B cell (primary cell): Measurements from ENCODE around the gene RAMP2. TPM values are rescaled to one million over a fixed set of nuclear protein-coding genes. Genes with fewer than 3 reads are reported as not detected.
A peak's percentile ranks its signal among the peaks of the same experiment; 100 is the strongest.

Source experiments
- ATAC-seq: fragments of 200-7000 bp; cut with Tn5 transposase; one replicate; pipeline ENCODE4 v1.10.0; 2021; ENCODE audit warnings: low read depth, mild to moderate bottlenecking, moderate number of reproducible peaks, moderate library complexity
- CTCF ChIA-PET: fragments of 350-600 bp; sonication (Branson Sonifier 250); formaldehyde crosslinking; loops from one replicate; lab custom pipeline; 2021; ENCODE audit warnings: antibody characterized with exemption, inconsistent platforms; lab: Charles Lee
- POLR2A ChIA-PET: fragments of 350-600 bp; sonication (Branson Sonifier 250); formaldehyde crosslinking; loops from one replicate; lab custom pipeline; 2021; ENCODE audit warnings: antibody characterized with exemption; lab: Charles Lee
- DNase-seq: peaks from one replicate; pipeline ENCODE4 v3.0.0; 2013
- H2AFZ ChIP-seq: 2 replicates; pipeline ENCODE4 v1.6.1; 2012; ENCODE audit warnings: mild to moderate bottlenecking, low read depth, low read length; ENCODE audit not compliant: insufficient read depth, poor library complexity, severe bottlenecking
- H3K27ac ChIP-seq, 2 donors: 1 replicate in 1 of 2; 2 replicates in 1 of 2; pipeline ENCODE4 v1.5.1; 2012 to 2013; ENCODE audit warnings: low read length in 2 of 2, mild to moderate bottlenecking in 2 of 2, moderate library complexity in 1 of 2
- H3K27me3 ChIP-seq, 4 experiments: fragments of 200-600 bp in 1 of 4; sonication (generic) in 1 of 4; replicated peaks in 1 of 4; 1 replicate in 2 of 4; 2 replicates in 2 of 4; pipeline versions ENCODE4 v1.6.1 to v1.7.0; 2013 to 2016; ENCODE audit warnings: low read length in 3 of 4, mild to moderate bottlenecking in 2 of 4, mixed read lengths in 1 of 4, moderate library complexity in 1 of 4; ENCODE audit not compliant: insufficient read depth in 4 of 4, control insufficient read depth in 3 of 4; ENCODE audit errors: control extremely low read depth in 1 of 4
- H3K36me3 ChIP-seq, 2 experiments: replicated peaks in 1 of 2; 1 replicate in 1 of 2; 2 replicates in 1 of 2; pipeline versions ENCODE4 v1.6.1 to v1.7.1; 2013; ENCODE audit warnings: low read length in 1 of 2; ENCODE audit not compliant: insufficient read depth in 2 of 2, control insufficient read depth in 1 of 2; ENCODE audit errors: control extremely low read depth in 1 of 2, extremely low read depth in 1 of 2
- H3K4me1 ChIP-seq, 2 donors: fragments of 200-600 bp in 1 of 2; sonication (generic) in 1 of 2; 1 replicate in 1 of 2; 2 replicates in 1 of 2; pipeline versions ENCODE4 v1.5.1 to v1.6.1; 2013 to 2017; ENCODE audit warnings: low read length in 2 of 2; ENCODE audit not compliant: control insufficient read depth in 2 of 2, insufficient read depth in 2 of 2
- H3K4me2 ChIP-seq: replicated peaks from 2 replicates; pipeline ENCODE3; 2012; ENCODE audit warnings: mild to moderate bottlenecking, low read depth, low read length; ENCODE audit not compliant: poor library complexity, severe bottlenecking
- H3K4me3 ChIP-seq, 5 experiments: fragments of 200-600 bp in 1 of 5; sonication (generic) in 1 of 5; 1 replicate in 3 of 5; 2 replicates in 2 of 5; pipeline versions ENCODE4 v1.5.1 to v1.7.0; 2011 to 2016; ENCODE audit warnings: low read length in 4 of 5, mild to moderate bottlenecking in 4 of 5, low read depth in 2 of 5, control low read depth in 1 of 5, moderate library complexity in 1 of 5; ENCODE audit not compliant: insufficient read depth in 1 of 5; ENCODE audit errors: control extremely low read depth in 1 of 5, extremely low read depth in 1 of 5
- H3K79me2 ChIP-seq: fragments of 200-600 bp; sonication (generic); one replicate; pipeline ENCODE4 v1.6.0; 2016; ENCODE audit warnings: low read length; ENCODE audit not compliant: control insufficient read depth, insufficient read depth
- H3K9ac ChIP-seq: fragments of 200-600 bp; sonication (generic); 2 replicates; pipeline ENCODE4 v1.6.1; 2017; ENCODE audit warnings: mild to moderate bottlenecking, low read length, moderate library complexity
- H3K9me3 ChIP-seq, 3 donors: one replicate each; pipeline versions ENCODE4 v1.6.1 to v1.7.1; 2013; ENCODE audit warnings: low read length in 2 of 3; ENCODE audit not compliant: control insufficient read depth in 2 of 3, insufficient read depth in 1 of 3; ENCODE audit errors: control extremely low read depth in 1 of 3
- H4K20me1 ChIP-seq: 2 replicates; pipeline ENCODE4 v1.6.0; 2012; ENCODE audit warnings: mild to moderate bottlenecking, low read length; ENCODE audit not compliant: insufficient read depth, control insufficient read depth, poor library complexity, severe bottlenecking
- H3K27ac Mint-ChIP-seq: one replicate; pipeline ENCODE4 v1.8.0; 2021; ENCODE audit warnings: mixed read lengths
- H3K27me3 Mint-ChIP-seq: one replicate; pipeline ENCODE4 v1.8.0; 2021; ENCODE audit warnings: mixed read lengths
- H3K4me1 Mint-ChIP-seq: one replicate; pipeline ENCODE4 v1.8.0; 2021; ENCODE audit warnings: mixed read lengths
- H3K4me3 Mint-ChIP-seq: one replicate; pipeline ENCODE4 v1.8.0; 2021; ENCODE audit warnings: mixed read lengths
- H3K9me3 Mint-ChIP-seq: one replicate; pipeline ENCODE4 v1.8.0; 2022; ENCODE audit warnings: mixed read lengths; ENCODE audit not compliant: insufficient read depth
- EZH2 ChIP-seq: IDR thresholded peaks from 2 replicates; pipeline ENCODE4 v1.6.1; 2012; ENCODE audit warnings: borderline replicate concordance, low read depth, mild to moderate bottlenecking, moderate library complexity, low read length; ENCODE audit not compliant: insufficient read depth, poor library complexity, severe bottlenecking
- WGBS: methylation state at CpG from one replicate; pipeline ENCODE4 v1.1.5; 2013; ENCODE audit warnings: missing lambda C conversion rate; ENCODE audit not compliant: insufficient coverage; 5-methylcytosine and 5-hydroxymethylcytosine counted together
- intact Hi-C: fragments of 100-400 bp; cut with micrococcal nuclease; formaldehyde crosslinking; loops from one replicate; pipeline ENCODE4 v1.10.0; 2022
- polyA plus RNA-seq: library from polyadenylated mRNA; depleted of rRNA; stranded (reverse); fragments of >200 nt; gene quantifications from 2 replicates; pipeline ENCODE4 v1.2.3, GENCODE V29; 2012
- total RNA-seq, 2 donors: library from RNA; stranded (reverse); fragments of 120-200 nt in 1 of 2; gene quantifications; 1 replicate in 1 of 2; 2 replicates in 1 of 2; pipeline versions ENCODE4 v1.2.3 to v1.2.4, GENCODE V29; 2013 to 2022
- TF ChIP-seq, protein P1 (sequence below): fragments of 200-600 bp; IDR thresholded peaks from one replicate; pipeline ENCODE4 v1.8.0; 2022; ENCODE audit warnings: antibody characterized with exemption, mild to moderate bottlenecking

RAMP2 gene
- total and polyA plus RNA-seq, 2 donors (not counting 1 experiment from before 2014, with no cell fraction given), result not detected

DNA sequence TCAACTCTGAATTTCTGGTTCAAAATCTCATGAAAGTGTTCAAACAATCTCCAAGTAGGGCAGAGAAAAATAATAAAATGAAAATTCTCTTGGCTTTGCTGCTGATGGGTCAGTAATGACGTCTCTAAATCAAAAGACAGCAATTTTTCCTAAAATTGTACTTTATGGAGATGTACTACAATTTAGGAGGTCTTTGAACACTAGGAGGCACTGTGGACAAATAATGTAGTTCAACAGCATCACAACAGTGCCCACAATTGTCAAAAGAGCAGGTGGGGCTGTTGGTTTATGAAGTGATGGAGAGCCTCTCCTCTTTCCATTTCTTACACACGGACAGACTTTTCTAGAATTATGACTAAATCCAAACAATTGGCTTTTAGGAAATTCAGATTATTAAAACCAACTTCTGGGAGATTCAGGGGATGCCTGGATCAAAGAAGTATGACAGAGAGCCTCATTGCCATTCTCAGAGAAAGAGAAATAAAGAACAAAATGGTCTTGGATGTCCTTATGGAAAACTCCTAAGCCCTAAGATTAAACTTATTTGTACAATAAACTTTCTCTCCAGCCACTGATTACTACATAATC is 39.9 kb upstream of the RAMP2 start:
- POLR2A ChIA-PET, result no interaction called here
- Histone ChIP-seq H3K9me3 (no peaks in the 10 kb centered on the region), H4K20me1 (no peaks in the 10 kb centered on the region), H3K27ac (no peak overlapping the region), H3K9ac (no peak overlapping the region), H3K4me2 (no peak overlapping the region), H2AFZ (no peak overlapping the region), H3K27me3 (no peaks in the 10 kb centered on the region), H3K36me3 (peaks cover 19 to 63% of the 10 kb centered on the region in 2 experiments), H3K4me1 (no peaks in the 10 kb centered on the region), H3K79me2 (peaks cover 4% of the 10 kb centered on the region), H3K4me3 (no peak overlapping the region)
- no CpG with 5 or more reads among the region's 2 CpGs for WGBS
- Mint-ChIP-seq H3K9me3 (no peaks in the 10 kb centered on the region), H3K27ac (peak overlapping the region; percentile 21), H3K4me1 (peaks cover 3% of the 10 kb centered on the region), H3K4me3 (no peak overlapping the region), H3K27me3 (no peaks in the 10 kb centered on the region)
- CTCF ChIA-PET, result interaction anchor here (0.9 to 2.8 kb wide), 9 partner anchors 10 to 277 kb away, joined by 3 to 18 read pairs (median 5); partner anchors contain the start of genes PSMC3IP, RPL27 and VPS25
- peak; percentile 82 for ATAC-seq
- no peak for TF ChIP-seq EZH2
- TF ChIP-seq, protein P1, sequence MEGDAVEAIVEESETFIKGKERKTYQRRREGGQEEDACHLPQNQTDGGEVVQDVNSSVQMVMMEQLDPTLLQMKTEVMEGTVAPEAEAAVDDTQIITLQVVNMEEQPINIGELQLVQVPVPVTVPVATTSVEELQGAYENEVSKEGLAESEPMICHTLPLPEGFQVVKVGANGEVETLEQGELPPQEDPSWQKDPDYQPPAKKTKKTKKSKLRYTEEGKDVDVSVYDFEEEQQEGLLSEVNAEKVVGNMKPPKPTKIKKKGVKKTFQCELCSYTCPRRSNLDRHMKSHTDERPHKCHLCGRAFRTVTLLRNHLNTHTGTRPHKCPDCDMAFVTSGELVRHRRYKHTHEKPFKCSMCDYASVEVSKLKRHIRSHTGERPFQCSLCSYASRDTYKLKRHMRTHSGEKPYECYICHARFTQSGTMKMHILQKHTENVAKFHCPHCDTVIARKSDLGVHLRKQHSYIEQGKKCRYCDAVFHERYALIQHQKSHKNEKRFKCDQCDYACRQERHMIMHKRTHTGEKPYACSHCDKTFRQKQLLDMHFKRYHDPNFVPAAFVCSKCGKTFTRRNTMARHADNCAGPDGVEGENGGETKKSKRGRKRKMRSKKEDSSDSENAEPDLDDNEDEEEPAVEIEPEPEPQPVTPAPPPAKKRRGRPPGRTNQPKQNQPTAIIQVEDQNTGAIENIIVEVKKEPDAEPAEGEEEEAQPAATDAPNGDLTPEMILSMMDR, result peak; percentile 80
- intact Hi-C loops, result loop anchor here (1.0 to 2.0 kb wide), 4 partner anchors 23 to 216 kb away; partner anchors contain the start of gene BECN1
- DNase-seq, result peak; percentile 78

DNA sequence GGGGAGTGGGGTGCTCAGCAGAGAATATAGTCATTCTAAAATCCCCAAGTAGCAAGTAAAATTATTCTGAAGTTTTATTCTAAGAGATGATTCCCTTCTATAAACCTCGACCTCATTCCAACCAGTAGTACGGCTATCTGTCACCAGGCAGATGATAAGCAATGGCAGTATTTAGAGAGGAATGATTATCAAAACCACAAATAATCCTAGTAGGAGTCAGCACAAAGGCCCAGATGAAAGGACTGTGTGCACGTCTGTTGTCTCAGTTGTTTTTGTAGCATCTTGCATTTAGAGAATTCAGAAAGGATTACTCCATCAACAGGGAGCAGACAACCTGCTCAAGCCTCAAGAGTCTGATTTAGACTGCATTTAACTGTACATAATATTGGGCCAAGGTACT is 37.4 kb upstream of the RAMP2 start:
- Mint-ChIP-seq H3K27me3 (no peaks in the 10 kb centered on the region), H3K4me3 (no peak overlapping the region), H3K27ac (no peak overlapping the region), H3K9me3 (no peaks in the 10 kb centered on the region), H3K4me1 (peaks cover 3% of the 10 kb centered on the region)
- Histone ChIP-seq H4K20me1 (no peaks in the 10 kb centered on the region), H3K27ac (no peak overlapping the region), H3K4me3 (no peak overlapping the region), H3K27me3 (no peaks in the 10 kb centered on the region), H3K79me2 (peaks cover 4% of the 10 kb centered on the region), H3K4me2 (no peak overlapping the region), H3K9me3 (no peaks in the 10 kb centered on the region), H2AFZ (no peak overlapping the region), H3K4me1 (no peaks in the 10 kb centered on the region), H3K36me3 (peaks cover 19 to 57% of the 10 kb centered on the region in 2 experiments), H3K9ac (no peak overlapping the region)
- no CpG with 5 or more reads among the region's 3 CpGs for WGBS
- no peak for DNase-seq
- POLR2A ChIA-PET, result interaction anchor here (0.6 kb wide), 1 partner anchor 46 kb away, joined by 11 read pairs; no protein-coding TSS in a partner anchor
- intact Hi-C loops, result no loop called here
- CTCF ChIA-PET, result interaction anchor here (0.6 to 1.4 kb wide), 4 partner anchors 8 to 383 kb away, joined by 3 read pairs; no protein-coding TSS in a partner anchor
- no peak for TF ChIP-seq EZH2
- TF ChIP-seq, protein P1, result no peak
- no peak for ATAC-seq
